Ovary (tissue), 3 donors: ENCODE data around the gene INPPL1.

ENCODE experiments used
- EP300 ChIP-seq: sonication (generic); formaldehyde crosslinking; IDR thresholded peaks from one replicate; pipeline ENCODE4 v1.6.1; 2017; ENCODE audit warnings: antibody characterized with exemption
- POLR2A ChIP-seq: fragments of 450-650 bp; IDR thresholded peaks from one replicate; pipeline ENCODE4 v1.6.1; 2017; ENCODE audit warnings: antibody characterized with exemption, mild to moderate bottlenecking, moderate library complexity
- TF ChIP-seq, protein P1 (sequence below), 3 donors: fragments of 450-650 bp in 2 of 3; fragments of 200-600 bp in 1 of 3; IDR thresholded peaks; one replicate each; pipeline versions ENCODE4 v1.5.1 to v1.8.0; 2016 to 2022; ENCODE audit warnings: antibody characterized with exemption in 3 of 3, mild to moderate bottlenecking in 1 of 3
- donor health status: DM: no; HTN: no; CAD: no.

DNA sequence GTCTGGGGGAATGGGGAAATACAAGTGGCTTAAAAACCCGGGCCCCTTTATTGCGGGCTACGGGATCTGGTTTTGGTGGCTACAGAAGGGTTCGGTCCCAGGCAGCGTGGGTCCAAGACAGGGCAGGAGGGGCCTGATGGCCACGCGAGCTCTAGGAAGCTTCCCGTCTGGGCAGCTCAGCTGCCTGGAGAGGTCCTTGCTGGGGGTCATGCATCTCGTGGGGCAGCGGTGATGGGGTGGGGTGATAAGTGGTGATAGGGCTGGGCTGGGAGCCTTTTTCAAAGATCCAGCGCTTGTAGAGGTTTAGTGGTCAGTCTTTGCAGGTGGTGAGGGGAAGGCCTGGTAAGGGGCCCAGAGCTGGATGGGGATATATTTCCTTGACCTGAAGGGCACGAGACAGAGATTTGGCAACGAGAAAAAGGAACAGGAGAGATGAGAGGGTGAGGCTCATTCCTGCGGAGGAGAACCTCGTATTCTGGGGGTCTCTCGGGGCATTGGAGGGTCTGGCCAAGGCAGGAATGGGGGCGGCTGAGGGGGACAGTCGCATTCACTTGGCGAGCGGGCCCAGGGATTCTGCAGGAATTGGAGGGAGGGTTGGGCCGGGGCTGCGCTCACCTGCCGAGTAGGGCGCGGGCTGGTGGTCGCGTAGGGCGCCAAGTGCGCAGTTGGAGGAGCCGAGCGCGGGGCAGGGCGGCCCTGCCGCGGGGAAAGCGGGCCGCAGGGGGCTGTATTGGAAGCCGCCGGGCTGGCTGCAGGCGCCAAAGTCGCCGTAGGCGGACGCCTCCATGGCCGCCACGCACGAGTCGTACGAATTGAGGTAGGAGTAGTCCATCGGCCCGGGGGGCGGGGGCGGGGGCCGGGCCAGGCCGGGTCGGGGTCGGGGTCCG is 18.8 kb downstream of the INPPL1 start:
- TF ChIP-seq EP300 (no peak), POLR2A (no peak)
- TF ChIP-seq, protein P1, sequence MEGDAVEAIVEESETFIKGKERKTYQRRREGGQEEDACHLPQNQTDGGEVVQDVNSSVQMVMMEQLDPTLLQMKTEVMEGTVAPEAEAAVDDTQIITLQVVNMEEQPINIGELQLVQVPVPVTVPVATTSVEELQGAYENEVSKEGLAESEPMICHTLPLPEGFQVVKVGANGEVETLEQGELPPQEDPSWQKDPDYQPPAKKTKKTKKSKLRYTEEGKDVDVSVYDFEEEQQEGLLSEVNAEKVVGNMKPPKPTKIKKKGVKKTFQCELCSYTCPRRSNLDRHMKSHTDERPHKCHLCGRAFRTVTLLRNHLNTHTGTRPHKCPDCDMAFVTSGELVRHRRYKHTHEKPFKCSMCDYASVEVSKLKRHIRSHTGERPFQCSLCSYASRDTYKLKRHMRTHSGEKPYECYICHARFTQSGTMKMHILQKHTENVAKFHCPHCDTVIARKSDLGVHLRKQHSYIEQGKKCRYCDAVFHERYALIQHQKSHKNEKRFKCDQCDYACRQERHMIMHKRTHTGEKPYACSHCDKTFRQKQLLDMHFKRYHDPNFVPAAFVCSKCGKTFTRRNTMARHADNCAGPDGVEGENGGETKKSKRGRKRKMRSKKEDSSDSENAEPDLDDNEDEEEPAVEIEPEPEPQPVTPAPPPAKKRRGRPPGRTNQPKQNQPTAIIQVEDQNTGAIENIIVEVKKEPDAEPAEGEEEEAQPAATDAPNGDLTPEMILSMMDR (IDR thresholded peaks at IDR 0.05): no peak
